B cell (primary cell): Measurements from ENCODE around the gene FOXP3. TPM values are rescaled to one million over a fixed set of nuclear protein-coding genes. Genes with fewer than 3 reads are reported as not detected.

Experiments used
- ATAC-seq: fragments of 200-7000 bp; cut with Tn5 transposase; one replicate; pipeline ENCODE4 v1.10.0; 2021; ENCODE audit warnings: low read depth, mild to moderate bottlenecking, moderate number of reproducible peaks, moderate library complexity
- CTCF ChIA-PET: fragments of 350-600 bp; sonication (Branson Sonifier 250); formaldehyde crosslinking; loops from one replicate; lab custom pipeline; 2021; ENCODE audit warnings: antibody characterized with exemption, inconsistent platforms; lab: Charles Lee
- POLR2A ChIA-PET: fragments of 350-600 bp; sonication (Branson Sonifier 250); formaldehyde crosslinking; loops from one replicate; lab custom pipeline; 2021; ENCODE audit warnings: antibody characterized with exemption; lab: Charles Lee
- DNase-seq: peaks from one replicate; pipeline ENCODE4 v3.0.0; 2013
- H2AFZ ChIP-seq: 2 replicates; pipeline ENCODE4 v1.6.1; 2012; ENCODE audit warnings: mild to moderate bottlenecking, low read depth, low read length; ENCODE audit not compliant: insufficient read depth, poor library complexity, severe bottlenecking
- H3K27ac ChIP-seq, 2 donors: 1 replicate in 1 of 2; 2 replicates in 1 of 2; pipeline ENCODE4 v1.5.1; 2012 to 2013; ENCODE audit warnings: low read length in 2 of 2, mild to moderate bottlenecking in 2 of 2, moderate library complexity in 1 of 2
- H3K27me3 ChIP-seq, 4 experiments: fragments of 200-600 bp in 1 of 4; sonication (generic) in 1 of 4; replicated peaks in 1 of 4; 1 replicate in 2 of 4; 2 replicates in 2 of 4; pipeline versions ENCODE4 v1.6.1 to v1.7.0; 2013 to 2016; ENCODE audit warnings: low read length in 3 of 4, mild to moderate bottlenecking in 2 of 4, mixed read lengths in 1 of 4, moderate library complexity in 1 of 4; ENCODE audit not compliant: insufficient read depth in 4 of 4, control insufficient read depth in 3 of 4; ENCODE audit errors: control extremely low read depth in 1 of 4
- H3K36me3 ChIP-seq, 2 experiments: replicated peaks in 1 of 2; 1 replicate in 1 of 2; 2 replicates in 1 of 2; pipeline versions ENCODE4 v1.6.1 to v1.7.1; 2013; ENCODE audit warnings: low read length in 1 of 2; ENCODE audit not compliant: insufficient read depth in 2 of 2, control insufficient read depth in 1 of 2; ENCODE audit errors: control extremely low read depth in 1 of 2, extremely low read depth in 1 of 2
- H3K4me1 ChIP-seq, 2 donors: fragments of 200-600 bp in 1 of 2; sonication (generic) in 1 of 2; 1 replicate in 1 of 2; 2 replicates in 1 of 2; pipeline versions ENCODE4 v1.5.1 to v1.6.1; 2013 to 2017; ENCODE audit warnings: low read length in 2 of 2; ENCODE audit not compliant: control insufficient read depth in 2 of 2, insufficient read depth in 2 of 2
- H3K4me2 ChIP-seq: replicated peaks from 2 replicates; pipeline ENCODE3; 2012; ENCODE audit warnings: mild to moderate bottlenecking, low read depth, low read length; ENCODE audit not compliant: poor library complexity, severe bottlenecking
- H3K4me3 ChIP-seq, 5 experiments: fragments of 200-600 bp in 1 of 5; sonication (generic) in 1 of 5; 1 replicate in 3 of 5; 2 replicates in 2 of 5; pipeline versions ENCODE4 v1.5.1 to v1.7.0; 2011 to 2016; ENCODE audit warnings: low read length in 4 of 5, mild to moderate bottlenecking in 4 of 5, low read depth in 2 of 5, control low read depth in 1 of 5, moderate library complexity in 1 of 5; ENCODE audit not compliant: insufficient read depth in 1 of 5; ENCODE audit errors: control extremely low read depth in 1 of 5, extremely low read depth in 1 of 5
- H3K79me2 ChIP-seq: fragments of 200-600 bp; sonication (generic); one replicate; pipeline ENCODE4 v1.6.0; 2016; ENCODE audit warnings: low read length; ENCODE audit not compliant: control insufficient read depth, insufficient read depth
- H3K9ac ChIP-seq: fragments of 200-600 bp; sonication (generic); 2 replicates; pipeline ENCODE4 v1.6.1; 2017; ENCODE audit warnings: mild to moderate bottlenecking, low read length, moderate library complexity
- H3K9me3 ChIP-seq, 3 donors: one replicate each; pipeline versions ENCODE4 v1.6.1 to v1.7.1; 2013; ENCODE audit warnings: low read length in 2 of 3; ENCODE audit not compliant: control insufficient read depth in 2 of 3, insufficient read depth in 1 of 3; ENCODE audit errors: control extremely low read depth in 1 of 3
- H4K20me1 ChIP-seq: 2 replicates; pipeline ENCODE4 v1.6.0; 2012; ENCODE audit warnings: mild to moderate bottlenecking, low read length; ENCODE audit not compliant: insufficient read depth, control insufficient read depth, poor library complexity, severe bottlenecking
- H3K27ac Mint-ChIP-seq: one replicate; pipeline ENCODE4 v1.8.0; 2021; ENCODE audit warnings: mixed read lengths
- H3K27me3 Mint-ChIP-seq: one replicate; pipeline ENCODE4 v1.8.0; 2021; ENCODE audit warnings: mixed read lengths
- H3K4me1 Mint-ChIP-seq: one replicate; pipeline ENCODE4 v1.8.0; 2021; ENCODE audit warnings: mixed read lengths
- H3K4me3 Mint-ChIP-seq: one replicate; pipeline ENCODE4 v1.8.0; 2021; ENCODE audit warnings: mixed read lengths
- H3K9me3 Mint-ChIP-seq: one replicate; pipeline ENCODE4 v1.8.0; 2022; ENCODE audit warnings: mixed read lengths; ENCODE audit not compliant: insufficient read depth
- EZH2 ChIP-seq: IDR thresholded peaks from 2 replicates; pipeline ENCODE4 v1.6.1; 2012; ENCODE audit warnings: borderline replicate concordance, low read depth, mild to moderate bottlenecking, moderate library complexity, low read length; ENCODE audit not compliant: insufficient read depth, poor library complexity, severe bottlenecking
- WGBS: methylation state at CpG from one replicate; pipeline ENCODE4 v1.1.5; 2013; ENCODE audit warnings: missing lambda C conversion rate; ENCODE audit not compliant: insufficient coverage; 5-methylcytosine and 5-hydroxymethylcytosine counted together
- intact Hi-C: fragments of 100-400 bp; cut with micrococcal nuclease; formaldehyde crosslinking; loops from one replicate; pipeline ENCODE4 v1.10.0; 2022
- polyA plus RNA-seq: library from polyadenylated mRNA; depleted of rRNA; stranded (reverse); fragments of >200 nt; gene quantifications from 2 replicates; pipeline ENCODE4 v1.2.3, GENCODE V29; 2012
- total RNA-seq, 2 donors: library from RNA; stranded (reverse); fragments of 120-200 nt in 1 of 2; gene quantifications; 1 replicate in 1 of 2; 2 replicates in 1 of 2; pipeline versions ENCODE4 v1.2.3 to v1.2.4, GENCODE V29; 2013 to 2022
- TF ChIP-seq, protein P1 (sequence below): fragments of 200-600 bp; IDR thresholded peaks from one replicate; pipeline ENCODE4 v1.8.0; 2022; ENCODE audit warnings: antibody characterized with exemption, mild to moderate bottlenecking

FOXP3 gene
- total and polyA plus RNA-seq, 2 donors (not counting 1 experiment from before 2014, with no cell fraction given), result 0.03 TPM; not detected in 1

GRCh38 chrX:49237060-49237459, 27.4 kb downstream of the FOXP3 start:
- no peak overlapping the region for H2AFZ ChIP-seq
- peak overlapping the region; percentile 10 to 51 for H3K27ac ChIP-seq
- 21% methylated on average over 7 of the region's 9 CpGs for WGBS
- DNase-seq (peak; percentile 34), ATAC-seq (peak; percentile 37)
- ChIA-PET POLR2A (interaction anchor here (0.6 kb wide), 1 partner anchor 141 kb away, joined by 5 read pairs; no protein-coding TSS in a partner anchor), CTCF (no interaction called here)
- TF ChIP-seq EZH2, result no peak
- TF ChIP-seq, protein P1, sequence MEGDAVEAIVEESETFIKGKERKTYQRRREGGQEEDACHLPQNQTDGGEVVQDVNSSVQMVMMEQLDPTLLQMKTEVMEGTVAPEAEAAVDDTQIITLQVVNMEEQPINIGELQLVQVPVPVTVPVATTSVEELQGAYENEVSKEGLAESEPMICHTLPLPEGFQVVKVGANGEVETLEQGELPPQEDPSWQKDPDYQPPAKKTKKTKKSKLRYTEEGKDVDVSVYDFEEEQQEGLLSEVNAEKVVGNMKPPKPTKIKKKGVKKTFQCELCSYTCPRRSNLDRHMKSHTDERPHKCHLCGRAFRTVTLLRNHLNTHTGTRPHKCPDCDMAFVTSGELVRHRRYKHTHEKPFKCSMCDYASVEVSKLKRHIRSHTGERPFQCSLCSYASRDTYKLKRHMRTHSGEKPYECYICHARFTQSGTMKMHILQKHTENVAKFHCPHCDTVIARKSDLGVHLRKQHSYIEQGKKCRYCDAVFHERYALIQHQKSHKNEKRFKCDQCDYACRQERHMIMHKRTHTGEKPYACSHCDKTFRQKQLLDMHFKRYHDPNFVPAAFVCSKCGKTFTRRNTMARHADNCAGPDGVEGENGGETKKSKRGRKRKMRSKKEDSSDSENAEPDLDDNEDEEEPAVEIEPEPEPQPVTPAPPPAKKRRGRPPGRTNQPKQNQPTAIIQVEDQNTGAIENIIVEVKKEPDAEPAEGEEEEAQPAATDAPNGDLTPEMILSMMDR, result no peak
- intact Hi-C loops, result no loop called here
- H3K9me3 Mint-ChIP-seq, result no peaks in the 10 kb centered on the region
- peak overlapping the region; percentile 85 for H3K4me3 Mint-ChIP-seq
- peaks cover 19% of the 10 kb centered on the region for H3K79me2 ChIP-seq
- peaks cover 22% of the 10 kb centered on the region for H3K4me1 Mint-ChIP-seq
- H3K4me2 ChIP-seq, result peak overlapping the region; percentile 34
- peaks cover 12 to 25% of the 10 kb centered on the region in 2 donors for H3K4me1 ChIP-seq
- H3K9ac ChIP-seq, result no peak overlapping the region
- H3K36me3 ChIP-seq, result peaks cover 0 to 4% of the 10 kb centered on the region in 2 experiments
- peak overlapping the region; percentile 91 for H3K27ac Mint-ChIP-seq
- no peaks in the 10 kb centered on the region for H4K20me1 ChIP-seq
- no peaks in the 10 kb centered on the region for H3K27me3 ChIP-seq
- H3K9me3 ChIP-seq, result no peaks in the 10 kb centered on the region
- no peaks in the 10 kb centered on the region for H3K27me3 Mint-ChIP-seq
- H3K4me3 ChIP-seq, result no peak overlapping the region

DNA sequence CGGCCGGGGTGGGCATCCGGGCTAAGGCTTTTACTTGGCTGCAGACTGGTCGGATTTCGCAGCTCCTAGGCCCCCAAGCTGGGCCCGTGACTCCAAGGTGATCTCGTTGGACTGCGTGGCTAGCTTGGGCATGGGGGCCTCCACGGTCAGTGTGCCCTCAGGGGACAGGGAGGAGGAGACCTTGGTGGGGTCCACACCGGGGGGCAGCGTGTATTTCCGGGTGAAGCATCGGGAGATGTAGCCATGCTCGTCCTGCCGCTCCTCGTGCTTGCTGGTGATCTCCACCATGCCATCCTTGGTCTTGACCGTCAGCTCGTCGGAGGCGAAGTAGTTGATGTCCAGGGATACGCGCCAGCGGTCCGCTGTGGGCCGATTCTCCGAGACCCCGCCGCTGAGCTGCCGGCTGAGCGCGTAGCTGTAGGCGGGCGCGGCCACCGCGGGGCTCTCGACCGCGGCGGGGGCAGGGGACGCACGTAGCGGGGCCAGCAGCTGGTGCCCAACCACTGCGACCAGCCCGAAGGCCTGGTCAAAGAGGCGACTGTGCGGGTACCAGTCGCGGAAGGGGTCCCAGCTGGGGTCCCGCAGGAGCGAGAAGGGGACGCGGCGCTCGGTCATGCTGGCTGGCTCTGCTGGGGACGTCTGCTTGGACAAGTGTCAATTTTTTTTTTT, 30.5 kb downstream of the FOXP3 start:
- no peaks in the 10 kb centered on the region for H3K27me3 Mint-ChIP-seq
- no peak overlapping the region for H3K4me3 Mint-ChIP-seq
- ATAC-seq, result no peak
- no peak overlapping the region for H3K27ac ChIP-seq
- WGBS, result 90% methylated on average over 21 of the region's 56 CpGs
- no peaks in the 10 kb centered on the region for H4K20me1 ChIP-seq
- peaks cover 31% of the 10 kb centered on the region for H3K4me1 Mint-ChIP-seq
- no peaks in the 10 kb centered on the region for H3K9me3 ChIP-seq
- POLR2A ChIA-PET, result no interaction called here
- H3K27me3 ChIP-seq, result no peaks in the 10 kb centered on the region
- no peak overlapping the region for H3K9ac ChIP-seq
- H3K4me2 ChIP-seq, result no peak overlapping the region
- no peaks in the 10 kb centered on the region for H3K36me3 ChIP-seq
- no peak for DNase-seq
- TF ChIP-seq EZH2, result no peak
- TF ChIP-seq, protein P1, result no peak
- no peak overlapping the region for H3K27ac Mint-ChIP-seq
- intact Hi-C loops, result loop anchor here (2.0 kb wide), 1 partner anchor 77 kb away; no protein-coding TSS in a partner anchor
- H3K4me1 ChIP-seq, result peaks cover 17 to 39% of the 10 kb centered on the region in 2 donors
- CTCF ChIA-PET, result no interaction called here
- H3K9me3 Mint-ChIP-seq, result no peaks in the 10 kb centered on the region
- H3K79me2 ChIP-seq, result peaks cover 12% of the 10 kb centered on the region
- H3K4me3 ChIP-seq, result no peak overlapping the region
- H2AFZ ChIP-seq, result no peak overlapping the region
